Brain microvascular endothelial cell (primary cell): ENCODE results near the gene ITPA.

Experiments
- DNase-seq: peaks from one replicate; pipeline ENCODE4 v3.0.0-alpha.2; 2020
- H3K27ac ChIP-seq: fragments of 250-450 bp; sonication (Bioruptor Pico); 2 replicates; pipeline ENCODE4 v1.5.1; 2020; ENCODE audit warnings: mild to moderate bottlenecking, moderate library complexity
- H3K27me3 ChIP-seq: fragments of 250-450 bp; sonication (Bioruptor Pico); replicated peaks from 2 replicates; pipeline ENCODE4 v1.5.1; 2020; ENCODE audit warnings: mild to moderate bottlenecking
- H3K36me3 ChIP-seq: fragments of 250-450 bp; sonication (Bioruptor Pico); replicated peaks from 2 replicates; pipeline ENCODE4 v1.5.1; 2020; ENCODE audit warnings: mild to moderate bottlenecking
- H3K4me3 ChIP-seq: 2 replicates; pipeline ENCODE4 v1.5.1; 2011; ENCODE audit warnings: low read depth, mild to moderate bottlenecking, control low read depth, low read length, moderate library complexity
- in situ Hi-C: cut with HindIII; loops from 2 replicates; pipeline ENCODE4 v1.10.0; 2017; ENCODE audit warnings: low sequenced_read_pairs, low pct_ligation_motif_present
- TF ChIP-seq, protein P1 (sequence below): IDR thresholded peaks from 2 replicates; pipeline ENCODE4 v1.5.1; 2011; ENCODE audit warnings: low read depth, mild to moderate bottlenecking, moderate library complexity, low read length, control low read depth, inconsistent platforms; ENCODE audit errors: missing control alignments

The ITPA gene

DNA sequence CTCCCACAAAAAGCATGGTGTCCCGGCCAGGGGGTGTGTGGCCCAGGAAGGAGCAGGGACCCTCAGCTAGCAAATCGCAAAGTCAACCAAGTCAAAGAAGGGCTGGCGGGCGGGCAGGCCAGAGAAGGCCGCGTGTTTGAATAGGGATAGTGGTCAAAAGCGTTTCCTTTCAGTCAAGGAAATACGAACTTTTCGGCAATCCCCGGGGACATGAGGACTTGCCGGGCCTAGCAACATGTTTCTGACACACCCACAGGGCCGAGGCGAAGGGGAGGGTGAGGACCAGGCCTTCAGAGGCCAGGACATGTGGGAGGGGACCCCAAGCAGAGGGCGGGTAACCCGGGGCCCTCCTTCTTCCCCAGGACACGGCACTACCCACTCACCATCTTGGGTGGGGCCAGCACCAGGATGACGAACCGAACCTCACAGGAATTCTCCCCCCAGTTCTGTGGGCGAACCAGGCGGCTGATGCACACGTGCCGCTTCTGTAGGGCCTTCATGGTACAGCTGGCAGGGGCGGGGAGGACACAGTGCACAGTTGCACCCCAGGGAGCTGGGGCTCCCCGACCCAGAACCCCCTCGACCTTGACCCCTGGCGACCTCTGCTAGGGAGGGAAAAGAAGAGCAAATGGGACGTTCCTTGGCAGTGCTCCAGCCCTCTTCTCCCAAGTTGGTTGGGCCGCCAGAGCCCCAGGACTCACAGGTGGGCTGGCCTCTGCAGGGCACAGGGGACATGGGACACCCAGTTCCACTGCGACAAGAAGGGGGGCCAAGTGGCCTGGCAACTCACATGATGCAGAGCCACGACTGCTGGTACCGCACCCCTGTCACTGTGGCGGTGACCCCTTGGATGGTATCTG lies 24.1 kb downstream of the ITPA start:
- TF ChIP-seq, protein P1, sequence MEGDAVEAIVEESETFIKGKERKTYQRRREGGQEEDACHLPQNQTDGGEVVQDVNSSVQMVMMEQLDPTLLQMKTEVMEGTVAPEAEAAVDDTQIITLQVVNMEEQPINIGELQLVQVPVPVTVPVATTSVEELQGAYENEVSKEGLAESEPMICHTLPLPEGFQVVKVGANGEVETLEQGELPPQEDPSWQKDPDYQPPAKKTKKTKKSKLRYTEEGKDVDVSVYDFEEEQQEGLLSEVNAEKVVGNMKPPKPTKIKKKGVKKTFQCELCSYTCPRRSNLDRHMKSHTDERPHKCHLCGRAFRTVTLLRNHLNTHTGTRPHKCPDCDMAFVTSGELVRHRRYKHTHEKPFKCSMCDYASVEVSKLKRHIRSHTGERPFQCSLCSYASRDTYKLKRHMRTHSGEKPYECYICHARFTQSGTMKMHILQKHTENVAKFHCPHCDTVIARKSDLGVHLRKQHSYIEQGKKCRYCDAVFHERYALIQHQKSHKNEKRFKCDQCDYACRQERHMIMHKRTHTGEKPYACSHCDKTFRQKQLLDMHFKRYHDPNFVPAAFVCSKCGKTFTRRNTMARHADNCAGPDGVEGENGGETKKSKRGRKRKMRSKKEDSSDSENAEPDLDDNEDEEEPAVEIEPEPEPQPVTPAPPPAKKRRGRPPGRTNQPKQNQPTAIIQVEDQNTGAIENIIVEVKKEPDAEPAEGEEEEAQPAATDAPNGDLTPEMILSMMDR = no peak
- Histone ChIP-seq H3K27ac (no peak overlapping the region), H3K36me3 (no peaks in the 10 kb centered on the region), H3K27me3 (peaks cover 11% of the 10 kb centered on the region), H3K4me3 (no peak overlapping the region)
- in situ Hi-C loops = no loop called here
- no peak for DNase-seq

DNA sequence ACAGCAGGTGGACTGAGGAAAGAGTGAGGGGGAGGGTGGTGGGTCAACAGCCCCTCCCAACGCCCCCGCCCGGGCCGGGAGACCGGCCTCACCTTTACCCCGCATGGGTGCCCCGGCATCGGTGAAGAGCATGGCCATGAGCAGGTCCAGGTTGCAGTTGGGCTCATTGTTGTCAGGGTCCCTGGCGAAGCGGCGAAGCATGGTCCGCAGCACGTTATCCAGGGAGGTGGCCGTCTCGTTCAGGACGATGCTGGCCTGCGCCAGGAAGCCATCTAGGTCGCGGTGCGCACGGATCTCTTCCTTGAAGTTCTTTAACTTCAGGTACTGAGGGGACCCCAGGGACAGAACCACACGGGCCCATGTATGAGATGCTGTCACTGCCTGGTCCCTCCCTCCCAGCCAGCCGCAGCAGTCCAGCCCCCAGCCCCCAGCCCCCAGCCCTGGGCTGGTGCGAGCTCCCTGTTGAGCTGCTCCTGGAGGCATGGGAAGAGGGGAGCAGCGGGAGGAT lies 24.7 kb downstream of the ITPA start:
- no peaks in the 10 kb centered on the region for H3K36me3 ChIP-seq
- DNase-seq = no peak
- TF ChIP-seq, protein P1 = no peak
- no peak overlapping the region for H3K27ac ChIP-seq
- in situ Hi-C loops = no loop called here
- H3K27me3 ChIP-seq = peaks cover 16% of the 10 kb centered on the region
- no peak overlapping the region for H3K4me3 ChIP-seq

GRCh38 chr20:3235666-3236324 lies 26.5 kb downstream of the ITPA start:
- Histone ChIP-seq H3K36me3 (no peaks in the 10 kb centered on the region), H3K27ac (no peak overlapping the region), H3K27me3 (peaks cover 18% of the 10 kb centered on the region), H3K4me3 (no peak overlapping the region)
- no peak for DNase-seq
- in situ Hi-C loops = no loop called here
- TF ChIP-seq, protein P1 = no peak

DNA sequence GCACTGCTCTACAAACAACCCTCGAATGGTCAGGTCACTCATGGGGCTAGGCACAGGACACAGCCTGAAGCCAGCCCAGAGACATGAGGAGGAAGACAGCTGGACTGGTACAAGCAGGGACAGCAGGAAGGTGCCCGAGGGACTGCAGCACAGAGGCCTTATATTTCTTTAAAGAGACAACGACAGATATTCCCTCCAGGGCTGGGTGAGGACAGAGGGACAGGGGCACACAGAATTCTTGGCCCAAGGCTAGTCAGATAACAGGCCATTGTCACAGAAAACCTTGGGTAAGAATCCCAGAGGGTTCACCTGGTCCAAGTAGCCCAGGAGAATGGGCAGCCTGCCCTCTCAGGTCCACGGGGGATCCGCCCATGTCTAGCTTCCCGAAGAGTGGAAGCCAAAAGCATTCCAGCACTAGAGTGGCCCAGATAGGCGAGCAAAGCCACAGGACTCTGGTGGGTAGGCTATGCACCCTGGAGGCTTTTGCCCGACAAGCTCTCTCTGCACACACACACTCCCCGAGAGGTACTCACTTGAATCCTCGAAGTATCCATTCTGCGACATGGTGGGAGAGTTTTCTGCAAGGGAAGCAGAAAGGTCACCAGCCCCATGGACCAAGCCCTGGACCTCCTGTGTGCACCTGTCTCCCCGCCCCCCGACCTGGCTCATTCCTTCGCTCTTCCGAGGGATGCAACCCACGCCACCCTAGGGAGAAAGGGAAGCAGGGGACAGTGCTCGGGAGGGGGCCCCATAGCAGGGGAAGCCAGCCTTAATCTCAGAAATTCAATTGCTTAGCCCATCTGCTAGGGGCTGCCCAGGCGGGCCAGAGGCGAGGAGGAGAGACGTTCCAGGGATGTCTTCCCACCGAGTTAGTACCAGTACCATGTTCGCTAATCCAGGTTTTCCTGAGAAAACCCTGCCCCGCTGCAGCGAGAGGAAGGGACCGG lies 28.0 kb downstream of the ITPA start:
- Histone ChIP-seq H3K4me3 (no peak overlapping the region), H3K27ac (no peak overlapping the region), H3K36me3 (no peaks in the 10 kb centered on the region), H3K27me3 (peaks cover 18% of the 10 kb centered on the region)
- TF ChIP-seq, protein P1 = no peak
- in situ Hi-C loops = no loop called here
- no peak for DNase-seq

DNA sequence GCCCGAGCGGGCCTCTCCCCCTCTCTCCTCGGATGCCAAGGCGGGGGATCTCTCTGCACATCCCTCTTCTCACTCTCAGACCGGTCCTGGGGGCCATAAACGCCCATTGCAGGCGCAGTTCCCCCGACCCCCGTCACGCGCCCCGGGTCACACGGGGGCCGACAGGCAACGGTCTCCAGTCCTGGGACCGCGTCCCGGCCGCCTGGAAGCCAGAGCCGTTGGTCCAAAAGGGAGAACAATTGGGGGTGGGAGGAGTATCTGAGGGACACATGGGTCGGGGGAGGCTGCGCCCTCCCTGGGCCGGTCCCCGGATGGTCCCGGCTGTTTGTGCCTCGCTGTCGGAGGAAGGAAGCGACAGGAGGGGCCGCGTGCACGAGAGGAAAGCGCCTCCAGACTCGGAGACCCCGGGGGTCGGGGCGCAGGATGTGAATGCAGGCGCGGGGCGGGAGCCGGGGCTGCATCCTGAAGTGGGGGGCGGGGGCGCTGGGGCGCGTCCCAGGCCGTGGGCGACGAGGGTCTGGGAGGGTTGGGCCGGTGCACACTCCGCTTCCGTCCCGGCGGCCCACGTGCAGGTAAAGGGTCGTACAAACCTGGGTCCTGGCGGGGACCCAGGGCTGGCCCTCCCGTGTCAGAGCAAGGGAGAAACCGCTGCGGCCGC lies 28.8 kb downstream of the ITPA start:
- in situ Hi-C loops = no loop called here
- peaks cover 18% of the 10 kb centered on the region for H3K27me3 ChIP-seq
- peak overlapping the region; percentile 52 for H3K4me3 ChIP-seq
- no peaks in the 10 kb centered on the region for H3K36me3 ChIP-seq
- no peak overlapping the region for H3K27ac ChIP-seq
- TF ChIP-seq, protein P1 = no peak
- no peak for DNase-seq
